Cerebellar nuclear complex (tissue), 1 donor: Measurements from ENCODE around the gene ENPEP.
"Not testable (repeated sequence)": the region's sequence is repeated elsewhere in the genome, so short reads cannot be mapped to it uniquely, and the experiment has no call there.

ENCODE experiments used
- DNase-seq, 2 experiments: peaks; one replicate each; lab custom pipeline; 2025; lab: John Stamatoyannopoulos, UW

The ENPEP gene

GRCh38 chr4:110475881-110476818, at the start of gene ENPEP:
Gene ENPEP (plus strand): TSS chr4:110476155. CDS start chr4:110476415, 260 bp downstream.
- no peak for DNase-seq

GRCh38 chr4:110431805-110432204, 44.1 kb upstream of the ENPEP start:
- not testable (repeated sequence) for DNase-seq

- not testable (repeated sequence) for DNase-seq
Observed at GRCh38 chr4:110437292-110437691, 38.7 kb upstream of the ENPEP start.

- DNase-seq: not testable (repeated sequence)
Observed at GRCh38 chr4:110439209-110439608, 36.7 kb upstream of the ENPEP start.

GRCh38 chr4:110442309-110442708, 33.6 kb upstream of the ENPEP start:
- no peak for DNase-seq

GRCh38 chr4:110442788-110443187, 33.2 kb upstream of the ENPEP start:
- DNase-seq: no peak

GRCh38 chr4:110449947-110450346, 26.0 kb upstream of the ENPEP start:
- no peak for DNase-seq

GRCh38 chr4:110452546-110452945, 23.4 kb upstream of the ENPEP start:
- no peak for DNase-seq

GRCh38 chr4:110454441-110454840, 21.5 kb upstream of the ENPEP start:
- no peak for DNase-seq

- DNase-seq: no peak
Observed at GRCh38 chr4:110458494-110459266, 17.3 kb upstream of the ENPEP start.

- DNase-seq: no peak
Observed at GRCh38 chr4:110460074-110460746, 15.7 kb upstream of the ENPEP start.

GRCh38 chr4:110467400-110467799, 8.6 kb upstream of the ENPEP start:
- no peak for DNase-seq

- no peak for DNase-seq
Observed at GRCh38 chr4:110472583-110473329, 3.2 kb upstream of the ENPEP start.

GRCh38 chr4:110474481-110474880, 1.5 kb upstream of the ENPEP start:
- no peak for DNase-seq

- DNase-seq: not testable (repeated sequence)
Observed at GRCh38 chr4:110475080-110475479, 875 bp upstream of the ENPEP start.

GRCh38 chr4:110477836-110478235, 1.9 kb downstream of the ENPEP start:
- no peak for DNase-seq

GRCh38 chr4:110480031-110480549, 4.1 kb downstream of the ENPEP start:
- DNase-seq: no peak

- no peak for DNase-seq
Observed at GRCh38 chr4:110480746-110481271, 4.9 kb downstream of the ENPEP start.

- no peak for DNase-seq
Observed at GRCh38 chr4:110483516-110483915, 7.6 kb downstream of the ENPEP start.

- no peak for DNase-seq
Observed at GRCh38 chr4:110484029-110484428, 8.1 kb downstream of the ENPEP start.

- DNase-seq: no peak
Observed at GRCh38 chr4:110484767-110485166, 8.8 kb downstream of the ENPEP start.
